SJSA1 (cell line): ENCODE data around the gene ITIH6. TPM values are rescaled to one million over a fixed set of nuclear protein-coding genes. Genes with fewer than 3 reads are reported as not detected.
"Not testable (repeated sequence)": the region's sequence is repeated elsewhere in the genome, so short reads cannot be mapped to it uniquely, and the experiment has no call there.

Experiments
- DNase-seq, 2 experiments: peaks; one replicate each; pipeline ENCODE4 v3.0.0-alpha.2; 2015 to 2020; ENCODE audit warnings: low spot score in 2 of 2, low read depth in 1 of 2
- H3K27ac ChIP-seq: fragments of 250-450 bp; sonication (Bioruptor Pico); 2 replicates; pipeline ENCODE4 v1.5.1; 2020; ENCODE audit warnings: mild to moderate bottlenecking, moderate library complexity
- H3K27me3 ChIP-seq: fragments of 250-450 bp; sonication (Bioruptor Pico); replicated peaks from 2 replicates; pipeline ENCODE4 v1.5.1; 2020; ENCODE audit warnings: mild to moderate bottlenecking, moderate library complexity
- H3K36me3 ChIP-seq: fragments of 250-450 bp; sonication (Bioruptor Pico); 2 replicates; pipeline ENCODE4 v1.5.1; 2020; ENCODE audit warnings: mild to moderate bottlenecking
- H3K4me1 ChIP-seq: fragments of 250-450 bp; sonication (Bioruptor Pico); replicated peaks from 2 replicates; pipeline ENCODE4 v1.6.1; 2021; ENCODE audit warnings: mild to moderate bottlenecking
- H3K4me3 ChIP-seq: fragments of 250-450 bp; sonication (Bioruptor Pico); 2 replicates; pipeline ENCODE4 v1.5.1; 2020; ENCODE audit warnings: mild to moderate bottlenecking
- H3K9me3 ChIP-seq: fragments of 250-450 bp; sonication (Bioruptor Pico); replicated peaks from 2 replicates; pipeline ENCODE4 v1.5.1; 2020; ENCODE audit warnings: mild to moderate bottlenecking
- total RNA-seq: library from RNA; depleted of rRNA; stranded (reverse); fragments of >200 nt; shearing (Covaris generic); gene quantifications from 2 replicates; pipeline ENCODE4 v1.2.3, GENCODE V29; 2014

The ITIH6 gene
- total RNA-seq, 1 experiment from 2014 or later: not detected

DNA sequence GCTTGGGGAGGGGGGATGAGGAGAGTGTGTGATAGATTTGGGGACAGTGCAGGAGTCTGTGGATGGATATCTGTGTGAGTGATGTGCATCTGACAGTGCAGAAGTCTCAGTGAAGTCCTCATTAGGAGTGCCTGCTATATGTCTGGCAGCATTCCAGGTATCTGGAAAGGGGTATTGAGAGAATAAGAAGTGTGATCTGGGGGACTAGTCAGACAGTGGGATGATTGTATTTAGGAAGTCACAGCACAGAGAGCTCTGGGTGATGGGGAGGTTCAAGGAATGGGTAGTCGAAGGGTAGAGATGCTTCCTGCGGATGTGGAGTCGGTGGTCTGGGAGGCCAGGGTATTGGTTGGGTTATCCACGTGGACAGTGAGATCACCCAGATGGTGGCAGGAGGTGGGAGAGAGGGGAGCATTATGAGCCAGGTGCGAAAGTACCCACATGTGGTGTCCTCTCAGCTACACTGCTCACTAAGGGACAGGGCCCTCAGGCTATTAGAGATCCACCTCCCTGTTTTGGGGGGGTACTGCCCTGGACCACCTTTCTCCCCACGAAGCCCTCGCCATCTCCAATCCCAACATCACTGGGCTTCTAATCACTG is 19.3 kb upstream of the ITIH6 start:
- Histone ChIP-seq H3K4me3 (no peak overlapping the region), H3K4me1 (no peaks in the 10 kb centered on the region), H3K36me3 (peaks cover 7% of the 10 kb centered on the region), H3K27ac (no peak overlapping the region), H3K27me3 (no peaks in the 10 kb centered on the region), H3K9me3 (no peaks in the 10 kb centered on the region)
- DNase-seq: no peak

GRCh38 chrX:54812306-54812705 is 14.3 kb upstream of the ITIH6 start:
- DNase-seq: no peak
- no peaks in the 10 kb centered on the region for H3K27me3 ChIP-seq
- H3K27ac ChIP-seq: no peak overlapping the region
- H3K4me3 ChIP-seq: no peak overlapping the region
- H3K4me1 ChIP-seq: no peaks in the 10 kb centered on the region
- H3K9me3 ChIP-seq: no peaks in the 10 kb centered on the region
- H3K36me3 ChIP-seq: peaks cover 24% of the 10 kb centered on the region

DNA sequence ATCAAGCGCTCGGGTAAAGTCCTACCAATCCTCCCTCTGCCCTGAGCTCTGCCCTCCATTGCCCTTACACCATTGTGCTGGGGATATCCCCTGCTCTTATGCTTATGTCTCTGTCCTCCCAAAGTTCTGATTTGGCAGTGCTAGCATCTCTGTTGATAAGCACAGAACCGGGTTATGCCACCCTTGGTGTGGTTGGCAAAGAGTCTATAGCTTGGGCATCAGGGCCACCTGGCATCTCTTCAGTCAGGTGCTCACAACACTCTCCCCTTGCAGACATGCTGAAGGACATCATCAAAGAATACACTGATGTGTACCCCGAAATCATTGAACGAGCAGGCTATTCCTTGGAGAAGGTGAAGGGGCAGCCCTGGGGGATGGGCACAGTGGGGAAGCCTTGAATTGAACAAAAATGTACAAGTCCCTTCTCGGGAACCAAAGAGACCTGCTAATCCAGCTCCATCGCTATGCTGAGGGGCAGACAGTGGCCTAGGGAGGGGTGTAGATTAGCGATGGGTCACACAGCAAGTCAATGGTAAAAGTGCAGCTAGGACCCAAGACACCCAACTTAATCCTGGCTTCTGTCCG is 13.3 kb upstream of the ITIH6 start:
- Histone ChIP-seq H3K27me3 (no peaks in the 10 kb centered on the region), H3K27ac (no peak overlapping the region), H3K9me3 (no peaks in the 10 kb centered on the region), H3K4me1 (no peaks in the 10 kb centered on the region), H3K36me3 (peaks cover 24% of the 10 kb centered on the region), H3K4me3 (no peak overlapping the region)
- no peak for DNase-seq

- Histone ChIP-seq H3K9me3 (no peaks in the 10 kb centered on the region), H3K4me3 (no peak overlapping the region), H3K27me3 (no peaks in the 10 kb centered on the region), H3K4me1 (no peaks in the 10 kb centered on the region), H3K36me3 (peaks cover 24% of the 10 kb centered on the region), H3K27ac (no peak overlapping the region)
- no peak for DNase-seq
Observed at GRCh38 chrX:54810532-54810931, 12.5 kb upstream of the ITIH6 start.

GRCh38 chrX:54808605-54809483 is 10.8 kb upstream of the ITIH6 start:
- peak overlapping the region; percentile 63 for H3K4me3 ChIP-seq
- no peaks in the 10 kb centered on the region for H3K27me3 ChIP-seq
- no peaks in the 10 kb centered on the region for H3K9me3 ChIP-seq
- no peaks in the 10 kb centered on the region for H3K4me1 ChIP-seq
- DNase-seq: peak; percentile 87 to 93
- H3K36me3 ChIP-seq: peaks cover 24% of the 10 kb centered on the region
- peak overlapping the region; percentile 54 for H3K27ac ChIP-seq

DNA sequence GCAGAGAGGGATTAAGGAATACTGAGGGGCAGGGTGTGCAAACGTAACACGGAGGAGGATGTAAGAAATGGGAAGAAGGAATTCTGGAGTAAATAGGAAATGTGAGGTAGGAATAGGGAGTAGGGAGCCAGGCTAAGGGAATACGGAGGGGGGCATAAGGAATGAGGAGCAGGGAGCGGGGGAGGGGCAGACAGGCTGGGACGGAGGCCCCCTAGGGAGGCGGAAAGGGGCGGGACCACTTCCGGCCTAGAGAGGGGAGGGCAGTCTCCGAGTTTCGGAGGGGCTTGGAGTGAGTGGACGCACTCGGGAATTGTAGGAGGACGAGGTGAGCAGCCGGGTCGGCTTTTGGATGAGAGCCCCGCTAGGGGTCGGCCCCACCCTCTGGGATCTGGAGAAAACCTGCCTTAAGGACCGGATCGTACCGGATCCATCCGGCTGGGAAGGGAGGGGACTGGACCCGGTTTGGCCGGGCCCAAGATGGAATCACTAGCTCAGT is 10.1 kb upstream of the ITIH6 start:
- H3K27me3 ChIP-seq: no peaks in the 10 kb centered on the region
- H3K36me3 ChIP-seq: peaks cover 18% of the 10 kb centered on the region
- H3K4me1 ChIP-seq: no peaks in the 10 kb centered on the region
- DNase-seq: peak in 1 of 2 experiments; percentile 60
- no peaks in the 10 kb centered on the region for H3K9me3 ChIP-seq
- H3K27ac ChIP-seq: peak overlapping the region; percentile 54
- peak overlapping the region; percentile 63 for H3K4me3 ChIP-seq

DNA sequence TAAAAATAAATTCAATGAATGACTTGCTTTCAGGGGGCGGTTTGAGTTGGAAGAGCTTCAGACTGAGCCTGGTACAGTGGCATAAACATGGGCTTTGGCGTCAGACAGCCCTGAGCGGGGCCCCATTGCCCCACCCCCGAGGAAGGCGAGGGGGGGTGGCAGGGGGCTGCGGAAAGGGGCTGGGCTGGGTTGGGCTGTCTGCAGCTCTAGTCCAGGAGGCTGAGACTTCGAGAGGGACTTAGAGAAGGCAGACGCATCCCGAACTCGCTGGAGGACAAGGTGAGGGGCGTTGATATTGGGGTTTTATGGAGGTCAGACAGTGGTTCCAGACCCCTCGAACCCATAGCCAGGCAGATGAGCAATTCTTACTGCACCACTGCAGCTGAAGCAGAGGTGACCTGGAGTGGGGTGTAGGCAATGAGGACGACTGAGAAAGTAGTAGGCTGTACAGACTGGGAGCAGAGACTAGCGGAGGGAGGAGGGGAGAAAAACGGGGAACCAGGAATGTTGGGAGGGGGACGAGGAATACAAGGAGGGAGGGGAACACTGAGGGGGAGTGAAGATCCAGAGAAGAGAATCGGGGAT is 9.6 kb upstream of the ITIH6 start, which contains the start of gene MAGED2:
Gene MAGED2, plus strand, starts transcription at position 222 of the 585 bp plus-strand sequence. CDS start 1,587 bp downstream, outside the sequence.
- Histone ChIP-seq H3K4me1 (no peaks in the 10 kb centered on the region), H3K4me3 (peak within 1 kb of the TSS; percentile 63), H3K36me3 (peaks cover 17% of the 10 kb centered on the region), H3K27ac (peak within 1 kb of the TSS; percentile 54), H3K9me3 (no peaks in the 10 kb centered on the region), H3K27me3 (no peaks in the 10 kb centered on the region)
- DNase-seq: peak; percentile 20 to 45

GRCh38 chrX:54799046-54799445 is 991 bp upstream of the ITIH6 start:
- no peak for DNase-seq
- Histone ChIP-seq H3K4me3 (no peak overlapping the region), H3K27ac (no peak overlapping the region), H3K4me1 (no peaks in the 10 kb centered on the region), H3K9me3 (no peaks in the 10 kb centered on the region), H3K36me3 (no peaks in the 10 kb centered on the region), H3K27me3 (no peaks in the 10 kb centered on the region)

DNA sequence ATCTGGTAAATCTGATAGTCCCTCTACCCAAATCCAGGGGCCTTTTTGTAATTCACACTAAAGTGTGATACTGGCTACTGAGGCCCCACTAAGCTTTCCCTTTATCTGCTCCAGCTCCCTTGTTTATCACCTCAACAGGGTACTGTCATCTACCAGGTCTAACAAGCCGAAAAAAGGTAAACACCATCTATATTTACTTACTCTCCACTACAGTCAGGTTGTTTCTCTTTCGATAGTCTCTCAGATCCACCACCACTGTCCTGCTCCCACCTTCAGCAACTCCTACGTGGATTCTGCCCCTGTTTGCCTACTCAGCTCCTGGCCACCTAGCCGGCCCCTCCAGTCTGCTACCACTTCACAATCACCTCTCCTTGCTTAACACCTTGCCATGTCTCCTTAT is 3.3 kb downstream of the ITIH6 start:
- Histone ChIP-seq H3K9me3 (no peaks in the 10 kb centered on the region), H3K27me3 (no peaks in the 10 kb centered on the region), H3K27ac (no peak overlapping the region), H3K4me1 (no peaks in the 10 kb centered on the region), H3K4me3 (no peak overlapping the region), H3K36me3 (no peaks in the 10 kb centered on the region)
- no peak for DNase-seq

DNA sequence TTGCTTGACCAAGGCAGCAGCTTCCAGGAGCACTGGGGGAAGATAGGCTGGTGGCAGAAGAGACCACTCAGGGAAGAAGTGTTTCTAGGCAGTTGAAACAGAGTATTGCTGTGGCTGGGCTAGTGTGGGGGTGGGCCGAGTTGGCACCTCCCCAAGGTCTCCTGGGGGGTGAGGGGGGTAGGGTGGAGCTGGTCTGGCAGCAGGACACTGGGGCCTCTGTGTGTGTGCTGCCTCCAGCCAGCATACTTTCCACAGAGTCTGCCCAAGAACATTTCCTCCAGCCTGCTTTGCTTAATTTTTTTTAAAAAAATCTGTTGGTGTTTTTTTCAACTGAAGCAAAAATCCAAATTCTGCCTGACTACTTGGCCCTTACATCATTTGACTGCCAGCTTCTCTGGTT is 4.0 kb downstream of the ITIH6 start:
- Histone ChIP-seq H3K4me1 (no peaks in the 10 kb centered on the region), H3K27ac (no peak overlapping the region), H3K4me3 (no peak overlapping the region), H3K36me3 (no peaks in the 10 kb centered on the region), H3K27me3 (no peaks in the 10 kb centered on the region), H3K9me3 (no peaks in the 10 kb centered on the region)
- no peak for DNase-seq

DNA sequence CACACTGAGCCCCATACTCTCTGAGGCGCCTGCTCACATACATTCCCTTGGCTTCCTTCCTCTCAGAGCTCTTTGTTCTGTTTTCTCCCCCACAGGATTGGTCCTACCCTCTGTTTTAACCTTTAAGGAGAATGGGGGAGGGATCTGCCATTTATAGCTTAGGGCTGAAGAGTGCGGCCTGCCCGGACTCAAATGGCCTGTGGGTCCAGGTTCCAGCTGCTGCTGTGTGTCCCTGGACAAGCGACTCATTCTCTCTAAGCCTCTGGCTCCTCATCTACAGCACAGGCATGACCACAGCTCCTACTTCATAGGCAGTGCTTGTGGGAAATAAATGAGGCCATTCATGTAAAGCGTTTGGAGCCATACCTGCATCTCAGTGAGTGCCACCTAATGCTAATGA is 8.7 kb downstream of the ITIH6 start:
- not testable (repeated sequence) for DNase-seq, H3K27ac ChIP-seq, H3K4me1 ChIP-seq, H3K4me3 ChIP-seq, H3K27me3 ChIP-seq, H3K36me3 ChIP-seq, H3K9me3 ChIP-seq

DNA sequence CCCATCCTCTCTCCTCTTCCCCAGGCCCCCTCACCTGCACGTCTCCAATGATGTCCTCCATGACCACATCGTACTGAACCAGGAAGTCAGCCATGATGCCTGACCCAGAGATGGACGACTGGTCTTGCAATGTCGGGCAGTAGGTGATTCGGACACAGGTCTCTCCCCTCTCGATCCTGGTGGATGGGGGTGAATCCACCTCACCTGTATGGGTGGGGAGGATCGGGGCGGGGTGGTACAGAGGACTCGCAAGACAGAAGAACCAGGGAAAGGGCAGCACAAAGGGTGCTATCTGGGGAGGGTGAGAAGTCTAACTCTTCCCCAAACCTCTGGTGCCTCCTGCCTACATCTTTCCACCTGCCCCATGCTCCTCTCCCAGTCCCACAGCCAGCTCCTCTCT is 9.6 kb downstream of the ITIH6 start:
- Histone ChIP-seq H3K27me3 (no peaks in the 10 kb centered on the region), H3K9me3 (no peaks in the 10 kb centered on the region), H3K4me1 (no peaks in the 10 kb centered on the region), H3K27ac (no peak overlapping the region), H3K4me3 (no peak overlapping the region), H3K36me3 (no peaks in the 10 kb centered on the region)
- DNase-seq: no peak

GRCh38 chrX:54786967-54787366 is 11.1 kb downstream of the ITIH6 start:
- DNase-seq: no peak
- H3K4me1 ChIP-seq: no peaks in the 10 kb centered on the region
- no peak overlapping the region for H3K4me3 ChIP-seq
- no peak overlapping the region for H3K27ac ChIP-seq
- no peaks in the 10 kb centered on the region for H3K27me3 ChIP-seq
- no peaks in the 10 kb centered on the region for H3K9me3 ChIP-seq
- no peaks in the 10 kb centered on the region for H3K36me3 ChIP-seq

- Histone ChIP-seq H3K9me3 (no peaks in the 10 kb centered on the region), H3K4me3 (no peak overlapping the region), H3K4me1 (no peaks in the 10 kb centered on the region), H3K27ac (no peak overlapping the region), H3K27me3 (no peaks in the 10 kb centered on the region), H3K36me3 (no peaks in the 10 kb centered on the region)
- no peak for DNase-seq
Observed at GRCh38 chrX:54785901-54786300, 12.2 kb downstream of the ITIH6 start.
